HG03520 (cell line): Measurements from ENCODE around the gene OR4D9.
"Not testable (repeated sequence)": the region's sequence is repeated elsewhere in the genome, so short reads cannot be mapped to it uniquely, and the experiment has no call there.

Source experiments
- ATAC-seq: cut with Tn5 transposase; IDR thresholded peaks from one replicate; pipeline ENCODE4 v1.9.1; 2021; ENCODE audit warnings: mild to moderate bottlenecking, moderate library complexity; ENCODE audit not compliant: unreplicated experiment

The OR4D9 gene

DNA sequence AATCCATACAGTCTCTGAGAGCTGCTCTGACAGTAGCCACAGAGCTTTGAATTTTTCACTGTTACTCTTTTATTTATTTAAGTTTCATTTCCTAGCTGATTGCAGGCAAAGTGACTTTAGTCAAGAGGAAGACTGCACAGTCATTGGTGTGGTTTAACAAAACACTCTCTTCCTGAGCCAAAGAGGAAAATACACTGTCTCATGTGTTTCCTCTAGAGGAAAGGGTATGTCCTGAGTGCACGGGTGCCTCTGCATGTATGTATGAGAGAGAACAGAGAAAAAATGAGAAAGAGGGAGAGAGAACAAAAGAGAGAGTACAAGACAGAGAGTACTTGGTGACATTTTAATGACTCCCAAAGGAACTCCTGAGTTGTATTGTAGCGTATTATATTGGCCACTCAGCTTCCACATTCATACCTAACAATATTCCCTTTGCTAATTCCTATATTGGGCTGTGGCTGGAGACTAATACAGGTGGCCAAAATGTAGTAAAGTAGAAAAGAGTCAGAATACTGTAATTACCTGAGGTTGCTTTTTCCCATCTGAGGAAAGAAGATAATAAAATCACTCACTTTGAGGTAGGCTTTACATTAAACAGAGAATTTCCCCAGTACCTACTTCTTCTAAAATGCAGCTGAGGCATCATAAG, at the start of gene OR4D9:
OR4D9 (plus strand) TSS at position 599 of the 649 bp plus-strand sequence. CDS start 3,374 bp downstream, outside the sequence.
- no peak for ATAC-seq

DNA sequence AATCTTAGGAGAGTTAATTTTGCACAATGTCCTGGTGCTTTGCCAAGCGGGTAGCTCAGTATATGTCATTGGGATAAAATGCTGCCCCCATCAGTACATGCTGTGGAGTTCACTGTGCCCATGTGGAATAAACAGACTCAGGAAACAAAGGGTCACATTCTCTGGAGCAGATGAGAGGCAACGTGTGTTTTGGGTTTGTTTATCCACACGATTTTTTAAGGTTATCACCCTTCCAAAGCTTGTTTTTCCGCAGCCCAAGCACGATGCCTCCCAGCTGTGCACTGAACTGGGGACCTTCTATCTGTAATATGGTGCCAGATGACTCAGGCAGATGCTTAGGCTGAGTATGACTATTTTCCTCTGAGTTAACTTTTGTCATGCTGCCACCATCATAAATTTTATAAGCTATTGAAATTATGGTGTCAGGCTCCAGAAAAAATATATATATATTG, 48.1 kb upstream of the OR4D9 start:
- ATAC-seq: no peak

DNA sequence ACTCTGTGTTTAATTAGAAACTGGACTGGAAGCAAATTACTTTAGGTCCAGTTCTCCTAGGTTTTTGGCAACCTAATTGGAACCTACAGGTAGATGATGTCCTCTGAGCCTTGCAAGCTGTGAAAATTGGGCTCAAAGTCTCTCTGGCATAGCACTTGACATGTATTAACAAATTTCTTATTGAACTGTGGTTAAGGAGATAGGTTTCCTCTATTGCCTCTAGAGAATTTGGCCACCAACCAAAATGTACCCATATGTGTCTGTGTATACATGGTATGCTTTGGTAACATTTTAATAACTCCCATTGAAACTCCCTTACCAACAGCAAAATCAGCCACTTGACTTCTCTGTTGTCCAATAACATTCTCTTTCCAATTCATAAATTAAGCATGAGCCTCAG, 38.3 kb upstream of the OR4D9 start, which contains the start of gene OR4D10:
OR4D10 (plus strand) TSS at position 301 of the 400 bp plus-strand sequence. CDS start 4,115 bp downstream, outside the sequence.
- no peak for ATAC-seq

DNA sequence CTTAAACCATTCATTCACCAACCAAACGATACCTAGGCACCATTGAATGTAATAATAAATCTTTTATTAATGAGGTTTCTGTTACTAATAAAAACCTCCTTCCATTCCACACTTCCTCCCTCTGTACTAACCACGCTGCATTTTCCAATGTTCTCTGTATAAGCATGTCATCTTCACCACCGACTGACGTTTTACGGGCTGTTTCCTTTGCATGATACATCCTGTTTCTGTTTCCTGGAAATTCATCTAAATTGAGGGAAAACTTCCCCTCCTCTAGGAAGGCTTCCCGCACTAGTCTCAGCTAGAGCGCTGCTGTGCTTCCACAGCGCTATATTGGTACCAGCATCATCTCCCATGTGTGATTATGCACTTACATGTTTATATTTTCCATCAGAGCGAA, 36.2 kb upstream of the OR4D9 start:
- no peak for ATAC-seq

DNA sequence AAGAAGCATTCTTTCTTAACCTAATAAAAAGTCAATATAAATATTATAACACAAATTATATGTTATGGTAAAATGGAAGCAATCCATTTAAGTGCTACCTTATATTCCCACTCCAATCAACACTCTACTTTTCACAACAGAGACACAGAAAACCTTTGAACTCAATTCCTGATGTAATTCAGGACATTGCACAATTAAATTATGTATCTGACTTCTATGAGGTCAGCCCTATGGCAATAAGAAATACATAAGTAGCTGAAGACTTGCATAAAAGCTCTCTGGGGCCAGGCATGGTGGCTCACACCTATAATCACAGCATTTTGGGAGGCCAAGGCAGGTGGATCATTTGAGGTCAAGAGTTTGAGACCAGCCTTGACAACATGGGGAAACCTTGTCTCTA, 31.4 kb upstream of the OR4D9 start:
- no peak for ATAC-seq

DNA sequence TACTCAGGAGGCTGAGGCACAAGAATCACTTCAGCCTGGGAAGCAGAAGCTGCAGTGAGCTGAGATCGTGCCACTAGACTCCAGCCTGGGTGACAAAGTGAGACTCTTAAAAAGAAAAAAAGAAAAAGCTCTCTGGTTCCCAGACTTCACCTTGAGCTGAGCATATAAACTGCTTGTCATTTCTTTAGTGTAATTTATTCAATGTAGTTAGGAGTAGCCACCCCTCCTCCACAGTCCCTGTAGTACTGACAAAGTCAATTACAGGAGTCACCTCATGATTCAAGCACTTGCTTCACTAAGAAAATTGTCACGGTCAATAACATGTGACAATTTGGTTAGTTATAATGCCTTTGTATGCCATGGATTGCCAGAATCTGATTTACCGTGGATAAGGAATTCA, 31.0 kb upstream of the OR4D9 start:
- no peak for ATAC-seq

DNA sequence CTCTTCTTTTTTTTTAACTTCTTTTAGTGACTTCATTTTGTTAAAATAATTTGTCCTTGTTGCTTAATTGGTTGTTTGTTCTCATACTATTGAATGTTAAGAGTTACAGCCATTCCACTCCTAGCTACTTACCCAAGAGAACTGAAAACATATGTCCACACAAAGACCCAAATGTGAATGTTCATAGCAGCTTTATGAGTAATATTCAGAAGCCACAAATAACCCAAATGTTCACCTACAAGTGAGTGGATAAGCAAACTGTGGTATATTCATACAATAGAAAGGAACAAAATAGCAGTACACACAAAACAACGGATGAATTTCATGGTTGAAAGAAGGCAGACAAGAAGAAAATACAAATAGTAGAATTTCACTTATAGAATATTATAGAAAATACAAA, 9.4 kb upstream of the OR4D9 start:
- no peak for ATAC-seq

DNA sequence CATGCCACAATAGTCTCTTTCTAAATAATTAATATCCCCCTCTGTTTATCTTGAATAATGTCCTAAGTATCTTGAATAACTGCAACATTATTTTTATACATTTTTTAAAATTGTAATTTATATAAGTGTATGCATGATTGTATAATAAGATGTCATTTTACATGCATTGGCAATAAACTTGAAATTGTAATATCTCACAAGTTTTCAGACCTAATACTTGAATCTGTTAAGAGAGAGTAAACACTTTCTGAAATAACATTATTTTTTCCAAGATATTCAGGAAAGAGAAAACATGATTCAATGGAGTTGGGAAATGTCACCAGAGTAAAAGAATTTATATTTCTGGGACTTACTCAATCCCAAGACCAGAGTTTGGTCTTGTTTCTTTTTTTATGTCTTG, 8.1 kb upstream of the OR4D9 start, which contains the start of gene OR4D11:
OR4D11 (plus strand) TSS at position 301 of the 400 bp plus-strand sequence; CDS start at position 301, 0 bp downstream.
- ATAC-seq: no peak

DNA sequence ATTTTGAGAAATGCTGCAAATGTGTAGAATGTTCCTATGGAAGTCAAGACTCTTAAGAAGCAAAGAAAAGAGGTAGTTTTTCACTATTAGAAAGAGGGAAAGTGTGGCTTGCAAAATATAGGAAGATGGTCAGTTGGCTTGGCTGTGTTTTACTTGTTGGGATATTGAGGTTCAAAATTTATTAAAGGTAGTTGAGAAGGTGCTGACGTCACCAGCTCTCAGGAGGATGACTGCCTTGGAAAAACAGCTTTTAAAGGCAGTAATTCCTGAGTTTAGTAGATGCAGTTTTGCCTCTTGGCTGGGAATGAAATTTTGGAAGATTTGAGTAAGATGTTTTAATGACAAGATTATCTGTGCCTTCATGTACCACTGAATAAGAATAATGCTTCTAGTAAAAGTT, 336 bp downstream of the OR4D9 start:
- no peak for ATAC-seq

DNA sequence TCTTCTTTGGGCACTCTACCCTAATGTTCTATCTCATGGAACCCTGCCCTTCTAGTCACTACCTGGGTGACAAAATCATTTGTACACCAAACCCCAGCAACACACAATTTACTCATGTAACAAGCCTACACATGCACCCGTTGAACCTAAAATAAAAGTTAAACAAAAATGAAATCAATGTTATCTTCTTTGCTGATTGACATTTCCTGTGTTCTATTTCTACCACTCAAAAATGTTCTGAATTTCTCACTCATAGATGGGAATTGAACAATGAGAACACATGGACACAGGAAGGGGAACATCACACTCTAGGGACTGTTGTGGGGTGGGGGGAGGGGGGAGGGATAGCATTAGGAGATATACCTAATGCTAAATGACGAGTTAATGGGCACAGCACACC, 8.8 kb downstream of the OR4D9 start:
- ATAC-seq: not testable (repeated sequence)

DNA sequence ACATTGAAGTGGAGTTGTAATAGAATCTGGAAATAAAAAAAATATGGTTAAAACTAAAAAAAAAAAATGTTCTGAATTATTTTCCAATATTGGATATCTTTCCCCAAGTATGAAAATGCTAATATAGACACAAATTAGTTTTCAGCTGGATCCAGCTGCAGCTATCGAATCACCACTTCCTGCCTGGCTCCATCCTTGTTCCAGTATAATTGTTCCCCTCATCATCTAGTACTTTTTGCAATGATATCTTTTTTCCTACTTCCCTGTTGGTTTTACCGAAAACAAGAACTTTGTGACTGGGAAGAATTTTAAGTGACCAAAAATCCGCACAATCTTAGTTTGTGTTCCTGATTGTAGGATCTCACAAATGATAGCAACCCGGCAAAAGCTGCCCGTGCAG, 9.4 kb downstream of the OR4D9 start:
- no peak for ATAC-seq

DNA sequence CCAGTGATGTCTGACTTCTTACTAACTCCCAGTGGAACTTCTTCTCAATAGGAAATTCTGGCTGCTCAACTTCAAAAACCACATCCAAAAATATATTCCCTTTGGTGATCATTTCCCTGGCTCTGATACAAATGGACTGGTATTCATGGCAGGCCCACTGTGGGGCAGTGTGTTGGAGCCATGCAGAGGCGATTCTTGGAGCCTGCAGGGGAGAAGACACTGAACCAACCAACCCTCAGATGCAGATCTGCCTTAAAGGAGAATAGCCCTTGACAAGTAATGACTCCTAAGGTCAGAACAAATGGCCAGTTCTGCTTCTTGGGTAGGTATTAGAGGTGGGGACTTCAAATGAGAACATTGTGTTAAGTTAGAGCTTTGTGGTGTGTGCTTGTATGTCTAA, 12.2 kb downstream of the OR4D9 start:
- ATAC-seq: no peak

DNA sequence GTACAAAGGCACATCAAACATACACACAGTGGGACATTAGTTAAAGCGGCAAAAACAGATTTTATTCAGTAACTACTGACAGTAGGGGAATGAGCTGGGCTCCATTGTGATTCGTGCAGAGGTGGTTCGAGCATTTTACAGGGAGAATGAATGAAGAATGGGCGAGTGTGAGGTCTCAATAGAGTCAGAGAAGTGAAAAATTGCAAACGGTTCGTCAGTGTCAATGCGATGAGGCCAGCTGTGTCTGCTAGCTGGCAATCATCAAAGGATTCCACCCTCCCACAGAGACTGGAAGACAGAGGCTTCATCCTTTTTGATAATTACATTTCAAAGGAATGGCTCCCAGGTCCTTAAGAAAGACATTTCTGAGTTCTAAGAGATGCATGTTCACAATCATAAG, 17.4 kb downstream of the OR4D9 start:
- ATAC-seq: no peak

DNA sequence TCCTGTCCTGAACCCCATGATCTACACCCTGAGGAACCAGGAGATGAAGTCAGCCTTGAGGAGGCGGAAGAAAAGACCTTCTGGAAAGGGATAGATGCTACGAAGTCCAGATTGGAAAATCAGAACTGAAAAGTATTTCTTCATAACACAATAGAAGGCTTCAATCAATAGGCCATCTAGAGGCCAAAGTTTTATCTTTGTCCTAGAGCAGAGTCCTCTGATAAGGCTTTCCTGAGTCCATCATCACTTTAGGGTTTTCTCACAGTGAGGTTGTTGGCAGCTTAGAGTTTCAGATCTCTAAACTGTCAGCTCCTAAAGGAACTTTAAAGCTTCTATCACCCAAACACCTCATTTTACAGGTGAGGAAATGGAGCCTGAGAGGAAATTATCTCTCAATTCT, 21.3 kb downstream of the OR4D9 start:
- no peak for ATAC-seq

DNA sequence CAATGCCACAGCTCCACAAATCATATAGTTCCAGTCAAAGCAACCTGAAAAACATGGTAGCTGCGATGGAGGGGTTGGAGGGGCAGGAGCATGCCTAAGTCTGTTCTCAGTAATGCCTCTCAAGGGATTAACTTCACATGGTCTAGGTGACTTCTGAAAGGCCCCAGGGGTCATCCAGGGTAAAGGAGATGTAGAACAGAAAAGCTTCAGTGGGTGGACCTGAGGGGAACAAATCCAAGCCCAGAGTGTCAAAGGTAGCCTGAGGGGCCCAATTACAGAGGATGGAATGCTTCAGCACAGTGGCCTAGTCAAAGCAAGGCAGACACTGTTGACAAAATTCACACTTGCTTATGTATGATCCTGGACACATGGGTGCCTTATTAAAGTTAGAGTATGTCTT, 23.3 kb downstream of the OR4D9 start:
- ATAC-seq: no peak

DNA sequence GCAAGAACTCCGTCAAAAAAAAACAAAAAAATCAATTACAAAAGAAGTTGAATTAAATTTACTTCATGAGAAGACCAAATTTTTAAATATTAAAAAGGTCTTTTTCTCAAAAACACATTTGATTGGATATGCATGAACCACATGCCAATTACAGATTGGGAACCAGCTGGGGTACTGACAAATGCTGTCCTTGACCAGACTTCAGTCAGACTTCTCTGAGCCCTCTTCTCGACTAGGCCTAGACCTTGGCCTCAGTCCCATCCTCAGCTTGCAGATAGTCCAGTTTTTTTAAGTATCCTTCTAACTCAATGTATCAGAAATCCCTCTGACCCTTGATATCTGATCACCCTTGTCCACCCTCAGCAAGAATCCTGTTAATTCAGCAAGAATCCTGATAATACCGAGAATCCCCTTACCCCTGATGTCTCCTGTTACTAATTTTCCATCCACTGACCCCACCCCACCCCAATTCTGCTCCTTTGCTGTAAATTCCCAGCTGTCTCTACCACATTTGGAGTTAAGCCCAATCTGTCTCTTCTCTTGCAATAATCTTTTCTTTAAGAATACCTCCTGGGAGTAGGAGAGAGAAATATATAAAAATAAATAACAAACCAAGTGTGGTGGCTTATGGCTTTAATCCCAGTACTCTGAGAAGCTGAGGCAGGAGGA, 30.9 kb downstream of the OR4D9 start:
- no peak for ATAC-seq

DNA sequence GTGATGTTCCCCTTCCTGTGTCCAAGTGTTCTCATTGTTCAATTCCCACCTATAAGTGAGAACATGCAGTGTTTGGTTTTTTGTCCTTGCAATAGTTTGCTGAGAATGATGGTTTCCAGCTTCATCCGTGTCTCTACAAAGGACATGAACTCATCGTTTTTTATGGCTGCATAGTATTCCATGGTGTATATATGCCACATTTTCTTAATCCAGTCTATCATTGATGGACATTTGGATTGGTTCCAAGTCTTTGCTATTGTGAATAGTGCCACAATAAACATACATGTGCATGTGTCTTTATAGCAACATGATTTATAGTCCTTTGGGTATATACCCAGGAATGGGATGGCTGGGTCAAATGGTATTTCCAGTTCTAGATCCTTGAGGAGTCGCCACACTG, 32.4 kb downstream of the OR4D9 start:
- not testable (repeated sequence) for ATAC-seq

DNA sequence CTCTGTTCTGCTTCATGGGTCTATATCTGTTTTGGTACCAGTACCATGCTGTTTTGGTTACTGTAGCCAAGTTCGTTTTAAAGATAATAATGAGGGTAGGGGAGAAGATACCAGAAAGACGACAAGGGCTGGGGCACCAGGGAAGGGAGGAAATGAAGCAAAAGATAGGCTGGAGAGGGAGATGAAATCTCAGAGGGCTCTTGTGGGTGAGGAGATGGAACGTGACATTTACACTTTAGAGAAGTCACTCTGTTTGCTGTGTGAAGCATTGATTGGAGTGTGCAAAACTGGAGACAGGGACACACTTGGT, 33.5 kb downstream of the OR4D9 start:
- no peak for ATAC-seq

DNA sequence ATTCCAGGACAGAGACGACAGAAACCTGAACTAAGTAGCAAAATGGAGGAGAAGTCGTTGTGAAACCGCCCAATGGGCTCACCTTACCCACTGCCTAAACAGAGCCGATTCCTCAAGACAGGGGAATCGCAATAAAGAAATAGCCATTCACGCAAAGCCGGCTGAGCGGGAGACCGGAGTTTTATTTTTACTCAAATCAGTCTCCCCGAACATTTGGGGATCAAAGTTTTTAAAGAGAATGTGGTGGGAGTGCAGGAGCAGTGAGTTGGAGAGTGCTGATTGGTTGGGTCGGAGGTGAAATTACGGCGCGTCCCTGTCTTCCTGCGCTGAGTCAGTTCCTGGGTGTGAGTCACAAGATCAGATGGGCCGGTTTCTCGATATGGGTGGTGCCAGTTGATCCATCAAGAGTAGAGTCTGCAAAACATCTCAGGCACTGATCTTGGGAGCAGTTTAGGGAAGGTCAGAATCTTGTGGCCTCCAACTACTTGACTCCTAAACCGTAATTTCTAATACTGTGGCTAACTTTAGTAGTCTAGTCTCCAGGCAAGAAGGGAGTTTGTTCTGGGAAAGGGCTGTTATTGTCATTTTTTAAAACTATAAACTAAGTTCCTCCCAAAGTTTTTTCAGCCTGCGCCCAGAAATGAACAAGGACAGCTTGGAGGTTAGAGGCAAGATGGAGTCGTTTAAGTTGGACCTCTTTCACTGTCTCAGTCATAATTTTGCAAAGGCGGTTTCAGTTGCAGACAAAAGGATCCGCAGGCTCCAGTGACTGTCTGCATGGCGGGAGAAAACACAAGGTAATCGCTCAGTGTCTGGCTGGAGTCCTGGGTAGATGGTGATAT, 34.1 kb downstream of the OR4D9 start:
- no peak for ATAC-seq

DNA sequence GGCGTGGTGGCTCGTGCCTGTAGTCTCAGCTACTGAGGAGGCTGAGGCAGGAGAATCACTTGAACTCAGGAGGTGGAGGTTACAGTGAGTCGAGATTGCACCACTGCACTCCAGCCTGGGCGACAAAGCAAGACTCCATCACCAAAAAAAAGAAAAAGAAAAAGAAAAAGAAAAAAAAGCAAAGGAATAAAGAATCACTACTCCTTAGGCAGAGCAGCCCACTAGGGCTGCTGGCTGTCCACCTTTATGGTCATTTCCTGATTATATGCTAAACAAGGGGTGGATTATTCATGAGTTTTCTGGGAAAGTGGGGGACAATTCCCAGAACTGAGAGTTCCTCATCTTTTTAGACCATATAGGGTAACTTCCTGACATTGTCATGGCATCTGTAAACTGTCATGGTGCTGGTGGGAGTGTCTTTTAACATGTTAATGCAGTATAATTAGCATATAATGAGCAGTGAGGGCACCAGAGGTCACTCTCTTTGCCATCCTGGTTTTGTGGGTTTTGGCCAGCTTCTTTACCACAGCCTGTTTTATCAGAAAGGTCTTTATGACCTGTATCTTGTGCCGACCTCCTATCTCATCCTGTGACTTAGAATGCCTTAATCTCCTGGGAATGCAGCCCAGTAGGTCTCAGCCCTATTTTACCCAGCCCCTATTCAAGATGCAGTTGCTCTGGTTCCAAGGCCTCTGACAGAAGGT, 36.4 kb downstream of the OR4D9 start:
- not testable (repeated sequence) for ATAC-seq

DNA sequence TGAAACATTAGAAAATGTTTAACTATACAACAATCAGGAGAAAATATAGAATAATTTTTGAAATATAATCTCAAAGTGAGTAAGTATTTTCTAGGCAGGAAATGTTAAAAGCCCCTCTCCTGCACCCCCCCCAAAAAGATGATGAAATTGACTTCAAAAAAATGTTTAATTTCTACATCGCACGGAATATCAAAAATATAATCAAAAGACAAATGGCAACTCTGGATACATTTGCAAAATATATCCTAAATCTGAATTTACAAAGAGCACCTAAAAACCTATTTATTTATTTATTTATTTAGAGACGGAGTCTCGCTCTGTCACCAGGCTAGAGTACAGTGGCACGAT, 36.9 kb downstream of the OR4D9 start:
- ATAC-seq: no peak
